GM21390 (cell line): ENCODE measurements around the gene GTF3C1.
"Not testable (repeated sequence)": the region's sequence is repeated elsewhere in the genome, so short reads cannot be mapped to it uniquely, and the experiment has no call there.

ENCODE experiments used
- ATAC-seq: cut with Tn5 transposase; IDR thresholded peaks from one replicate; pipeline ENCODE4 v1.9.1; 2021; ENCODE audit not compliant: unreplicated experiment

GTF3C1 gene

DNA sequence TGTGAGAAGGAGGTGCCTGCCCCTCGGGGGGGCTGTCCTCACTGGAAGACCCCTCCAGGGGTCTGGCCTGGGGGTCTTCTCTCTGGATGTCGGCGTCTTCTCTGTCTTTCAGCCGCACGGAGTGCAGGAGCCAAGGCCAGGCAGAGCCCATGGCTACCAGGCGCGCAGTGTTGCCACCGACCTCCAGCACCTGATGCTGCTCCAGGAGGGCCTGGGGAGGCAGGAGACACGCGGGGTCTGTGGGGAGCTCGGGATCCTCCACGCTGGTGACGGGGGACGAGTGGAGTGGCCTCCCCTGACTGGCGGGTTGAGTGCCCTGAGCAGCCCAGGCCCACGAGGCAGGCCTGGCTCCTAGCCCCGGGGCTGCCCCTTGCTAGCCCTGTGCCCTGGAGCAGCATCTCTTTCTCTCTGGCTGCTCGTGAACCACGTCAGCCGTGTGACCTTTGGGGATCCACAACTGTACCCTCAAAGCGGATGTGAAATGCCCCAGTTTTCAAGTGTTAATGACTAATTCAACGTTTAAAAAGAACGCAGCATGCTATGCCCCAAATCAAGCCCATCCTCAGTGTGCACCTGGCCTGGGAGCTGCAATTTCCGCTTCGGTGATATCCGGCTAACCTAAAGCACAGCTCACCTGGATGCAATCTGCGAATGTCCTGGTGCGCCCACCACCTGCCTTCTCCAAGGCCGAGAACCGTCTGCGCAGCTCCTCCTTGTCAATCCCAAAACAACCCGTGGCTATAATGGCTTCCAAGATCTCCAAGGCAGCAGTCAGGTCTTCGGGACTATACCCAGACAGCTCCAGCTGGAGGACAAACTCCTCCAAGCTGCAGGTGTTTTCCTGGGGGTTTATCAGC is 84.9 kb downstream of the GTF3C1 start:
- no peak for ATAC-seq

DNA sequence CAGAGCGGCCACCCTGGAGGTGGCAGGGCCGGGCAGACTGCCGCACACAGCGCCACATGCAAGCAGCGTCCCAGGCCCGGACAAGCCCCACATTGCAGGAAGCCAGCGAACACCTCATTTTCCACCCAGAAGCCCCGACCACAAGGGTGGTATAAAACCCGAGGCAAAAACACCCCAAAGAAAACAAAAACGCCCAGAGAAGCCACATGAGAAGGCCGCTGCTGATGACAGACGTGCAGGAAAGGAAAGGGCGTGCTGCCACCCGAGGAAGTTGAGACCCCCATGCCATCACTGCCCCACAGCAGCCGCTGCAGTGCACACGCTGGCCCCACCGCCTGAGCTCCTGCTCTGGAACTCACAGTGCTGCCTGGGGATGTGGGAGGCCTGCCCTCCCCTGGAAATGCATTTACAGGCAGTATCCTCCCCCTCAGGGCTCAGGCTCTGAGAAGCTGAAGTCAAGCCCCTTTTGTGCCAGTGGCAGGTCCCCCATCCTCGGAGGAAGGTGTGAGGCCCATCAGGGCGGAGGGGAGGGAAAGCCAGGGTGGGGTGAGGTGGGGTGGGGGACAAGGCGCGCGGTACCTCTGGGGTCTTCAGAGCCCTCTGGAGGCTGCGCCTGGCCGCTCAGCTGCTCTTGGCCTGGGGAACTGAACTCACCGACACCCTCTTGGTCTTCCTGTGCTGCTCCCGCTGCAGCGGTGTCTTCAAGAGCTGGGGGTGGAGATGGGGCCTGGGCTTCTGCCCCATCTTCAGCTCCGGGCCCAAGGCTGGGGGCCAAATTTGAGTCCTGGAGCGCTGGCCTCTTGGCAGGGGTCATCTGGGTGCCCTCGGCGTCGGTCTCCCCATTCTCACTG is 85.7 kb downstream of the GTF3C1 start:
- ATAC-seq = no peak

GRCh38 chr16:27462846-27463682 is 86.6 kb downstream of the GTF3C1 start:
- no peak for ATAC-seq

DNA sequence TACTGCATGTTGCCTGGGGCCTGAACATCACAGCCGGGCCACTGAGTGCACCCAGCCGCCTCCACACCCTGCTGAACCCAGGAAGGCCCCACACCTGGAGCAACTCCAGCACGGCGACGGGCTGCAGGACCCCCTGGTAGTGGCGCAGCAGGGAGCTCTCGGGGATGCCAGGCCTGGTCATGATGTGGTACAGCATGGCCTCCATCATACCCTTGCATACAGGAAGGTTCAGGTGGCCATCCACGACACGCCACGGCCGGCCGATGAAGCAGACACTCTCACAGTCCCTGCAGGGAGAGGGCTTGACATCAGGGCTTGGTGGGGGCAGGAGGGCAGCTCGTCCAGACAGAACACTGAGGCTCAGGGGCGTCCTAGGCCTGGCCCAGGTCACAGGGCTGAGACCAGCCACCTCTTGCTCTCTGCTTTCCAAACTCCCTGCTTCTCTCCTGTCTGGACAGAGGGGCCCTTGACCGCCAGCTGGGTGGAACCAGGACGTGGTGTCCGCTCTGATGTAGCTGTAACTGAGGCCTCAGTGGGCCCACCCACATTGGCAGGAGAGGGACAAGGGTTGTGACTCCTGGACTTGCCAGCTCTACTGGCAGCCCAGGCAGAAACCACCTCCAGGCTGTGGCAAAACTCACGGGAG is 87.4 kb downstream of the GTF3C1 start:
- no peak for ATAC-seq

GRCh38 chr16:27461483-27462171 is 88.1 kb downstream of the GTF3C1 start:
- ATAC-seq = no peak

- no peak for ATAC-seq
Observed at GRCh38 chr16:27460663-27461482, 88.8 kb downstream of the GTF3C1 start.

GRCh38 chr16:27460213-27460612 is 89.5 kb downstream of the GTF3C1 start:
- ATAC-seq = no peak

DNA sequence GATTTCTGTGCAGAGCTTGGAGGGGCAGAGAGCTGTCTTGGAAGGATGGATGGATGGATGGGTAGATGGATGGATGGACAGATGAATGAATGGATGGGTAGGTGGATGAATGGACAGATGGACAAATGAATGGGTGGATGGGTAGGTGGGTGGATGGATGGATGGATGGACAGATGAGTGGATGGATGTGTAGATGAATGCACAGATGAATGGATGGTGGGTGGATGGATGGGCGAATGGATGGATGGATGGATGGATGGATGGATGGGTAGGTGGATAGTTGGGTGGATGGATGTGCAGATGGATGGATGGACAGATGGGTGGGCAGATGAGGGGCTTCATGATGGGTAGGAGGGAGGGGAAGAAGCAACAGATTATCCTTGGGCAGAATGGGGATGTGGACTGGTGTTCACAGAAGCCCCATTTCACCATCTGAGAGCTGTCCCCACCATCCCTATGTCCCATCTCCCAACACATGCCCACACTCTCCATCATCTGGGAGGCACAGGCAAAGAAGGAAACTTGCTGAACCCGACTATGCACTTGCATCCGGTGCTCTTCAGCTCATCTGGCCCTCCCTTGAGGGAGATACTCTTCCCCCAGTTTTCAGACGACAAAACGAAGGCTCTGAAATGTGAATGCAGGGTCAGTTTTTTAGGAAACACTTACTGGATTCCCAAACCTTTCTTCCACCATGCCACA is 90.6 kb downstream of the GTF3C1 start:
- no peak for ATAC-seq

DNA sequence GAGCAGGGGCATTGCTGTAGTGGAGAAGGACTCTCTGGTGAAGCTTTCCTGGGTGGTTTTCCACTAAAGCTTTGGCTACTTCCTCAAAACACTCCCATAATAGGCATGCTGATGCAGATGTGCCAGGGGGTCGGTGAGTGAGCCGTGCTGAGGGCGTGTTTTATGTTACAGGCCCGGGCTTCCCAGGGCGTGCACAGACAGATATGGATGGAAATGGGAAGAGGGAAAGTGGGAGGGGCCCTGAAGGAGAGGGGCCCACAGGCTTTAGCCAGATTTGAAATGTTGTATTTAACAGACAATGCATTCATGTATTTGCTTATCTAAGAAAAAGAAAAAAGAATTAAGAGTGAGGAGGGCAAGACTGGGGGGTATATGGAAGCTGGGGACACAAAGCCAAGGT is 91.5 kb downstream of the GTF3C1 start:
- ATAC-seq = no peak

GRCh38 chr16:27457605-27457900 is 92.2 kb downstream of the GTF3C1 start:
- ATAC-seq = not testable (repeated sequence)

GRCh38 chr16:27455700-27456099 is 94.0 kb downstream of the GTF3C1 start:
- no peak for ATAC-seq

DNA sequence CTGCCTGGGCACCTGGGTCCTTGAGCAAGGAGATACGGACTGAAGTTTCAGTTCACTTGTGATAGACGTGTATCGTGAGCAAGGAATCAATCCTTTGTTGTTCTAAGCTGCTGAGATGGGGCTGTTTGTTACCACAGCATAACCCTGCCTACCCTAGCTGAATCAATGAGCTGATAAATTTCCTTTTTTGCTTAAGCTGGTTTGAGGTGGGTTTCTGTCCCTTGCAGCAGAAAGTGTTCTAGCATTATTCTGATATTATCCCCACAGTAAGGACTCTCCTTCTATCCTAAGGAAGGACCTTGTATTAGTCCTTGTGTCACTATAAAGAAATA is 96.3 kb downstream of the GTF3C1 start:
- no peak for ATAC-seq

GRCh38 chr16:27452569-27453493 is 96.9 kb downstream of the GTF3C1 start:
- ATAC-seq = no peak

DNA sequence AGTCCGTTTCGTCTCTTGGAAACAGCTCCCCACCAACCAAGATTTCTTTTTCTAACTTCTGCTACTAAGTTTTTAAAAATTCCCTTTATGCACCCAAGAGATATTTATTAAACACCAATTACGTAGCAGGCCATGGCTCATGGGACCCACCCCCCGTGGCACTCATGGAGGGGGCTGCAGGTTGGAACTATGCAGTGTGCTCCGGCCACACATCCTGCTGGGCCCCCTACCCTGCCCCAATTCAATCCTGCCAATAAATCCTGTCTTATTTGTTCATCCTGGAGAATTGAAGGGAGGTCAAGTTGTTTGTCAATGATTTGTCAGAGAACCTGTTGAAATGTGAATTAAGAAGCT is 99.5 kb downstream of the GTF3C1 start:
- ATAC-seq = no peak

- ATAC-seq = peak; percentile 33
Observed at GRCh38 chr16:27449434-27450195, 100.1 kb downstream of the GTF3C1 start.

DNA sequence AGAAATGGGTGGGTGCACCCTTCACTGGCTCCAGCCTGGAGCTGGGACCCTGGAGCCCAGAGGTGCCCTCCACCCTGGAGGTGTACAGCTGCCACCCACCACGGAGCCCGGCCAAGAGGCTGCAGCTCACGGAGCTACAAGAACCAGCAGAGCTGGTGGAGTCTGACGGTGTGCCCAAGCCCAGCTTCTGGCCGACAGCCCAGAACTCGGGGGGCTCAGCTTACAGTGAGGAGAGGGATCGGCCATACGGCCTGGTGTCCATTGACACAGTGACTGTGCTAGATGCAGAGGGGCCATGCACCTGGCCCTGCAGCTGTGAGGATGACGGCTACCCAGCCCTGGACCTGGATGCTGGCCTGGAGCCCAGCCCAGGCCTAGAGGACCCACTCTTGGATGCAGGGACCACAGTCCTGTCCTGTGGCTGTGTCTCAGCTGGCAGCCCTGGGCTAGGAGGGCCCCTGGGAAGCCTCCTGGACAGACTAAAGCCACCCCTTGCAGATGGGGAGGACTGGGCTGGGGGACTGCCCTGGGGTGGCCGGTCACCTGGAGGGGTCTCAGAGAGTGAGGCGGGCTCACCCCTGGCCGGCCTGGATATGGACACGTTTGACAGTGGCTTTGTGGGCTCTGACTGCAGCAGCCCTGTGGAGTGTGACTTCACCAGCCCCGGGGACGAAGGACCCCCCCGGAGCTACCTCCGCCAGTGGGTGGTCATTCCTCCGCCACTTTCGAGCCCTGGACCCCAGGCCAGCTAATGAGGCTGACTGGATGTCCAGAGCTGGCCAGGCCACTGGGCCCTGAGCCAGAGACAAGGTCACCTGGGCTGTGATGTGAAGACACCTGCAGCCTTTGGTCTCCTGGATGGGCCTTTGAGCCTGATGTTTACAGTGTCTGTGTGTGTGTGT is 100.9 kb downstream of the GTF3C1 start:
- no peak for ATAC-seq
